ENCODE measurements around the gene B9D1. TPM values are rescaled to one million over a fixed set of nuclear protein-coding genes. Genes with fewer than 3 reads are reported as not detected.
A peak's percentile ranks its signal among the peaks of the same experiment; 100 is the strongest.

The B9D1 gene
- total RNA-seq, 2 donors from 2014 or later = 10.4 to 53.4 TPM

GRCh38 chr17:19320876-19321275 lies 41.6 kb downstream of the B9D1 start:
- Histone ChIP-seq H3K4me1 (no peaks in the 10 kb centered on the region), H3K9me3 (no peaks in the 10 kb centered on the region), H3K4me3 (no peak overlapping the region), H3K36me3 (replicated peaks in 1 of 2; ENCODE audit: insufficient read depth in 1 of 2, low read depth in 2 of 2) (no peaks in the 10 kb centered on the region), H3K27me3 (no peaks in the 10 kb centered on the region), H3K27ac (no peak overlapping the region)
- no peak for TF ChIP-seq CTCF (IDR thresholded peaks at IDR 0.05)
- no peak for TF ChIP-seq POLR2A (IDR thresholded peaks at IDR 0.05)
- no peak for DNase-seq
- intact Hi-C loops (cut with DNase I) = no loop called here
- 88% methylated on average over 5 of the region's 5 CpGs; no CpG with 5 or more reads in 1 of the 2 donors for WGBS, 2 donors
- no peak for ATAC-seq

GRCh38 chr17:19319771-19320505 lies 42.6 kb downstream of the B9D1 start:
- DNase-seq = no peak
- Histone ChIP-seq H3K27ac (no peak overlapping the region), H3K4me1 (no peaks in the 10 kb centered on the region), H3K4me3 (no peak overlapping the region), H3K36me3 (replicated peaks in 1 of 2; ENCODE audit: insufficient read depth in 1 of 2, low read depth in 2 of 2) (no peaks in the 10 kb centered on the region), H3K9me3 (no peaks in the 10 kb centered on the region), H3K27me3 (no peaks in the 10 kb centered on the region)
- no peak for ATAC-seq
- intact Hi-C loops (cut with DNase I) = no loop called here
- whole genome bisulfite sequencing, 2 donors = 86 to 89% methylated on average over 5 to 12 of the region's 12 CpGs
- TF ChIP-seq POLR2A (IDR thresholded peaks at IDR 0.05) = no peak
- no peak for TF ChIP-seq CTCF (IDR thresholded peaks at IDR 0.05)

GRCh38 chr17:19318611-19319010 lies 43.9 kb downstream of the B9D1 start:
- 87 to 91% methylated on average over 6 of the region's 6 CpGs for WGBS, 2 donors
- Histone ChIP-seq H3K27me3 (no peaks in the 10 kb centered on the region), H3K4me1 (no peaks in the 10 kb centered on the region), H3K27ac (no peak overlapping the region), H3K36me3 (replicated peaks in 1 of 2; ENCODE audit: insufficient read depth in 1 of 2, low read depth in 2 of 2) (peaks cover 0 to under 1% of the 10 kb centered on the region in 2 donors), H3K4me3 (no peak overlapping the region), H3K9me3 (no peaks in the 10 kb centered on the region)
- intact Hi-C loops (cut with DNase I) = no loop called here
- DNase-seq = no peak
- ATAC-seq = no peak
- TF ChIP-seq CTCF (IDR thresholded peaks at IDR 0.05) (no peak), POLR2A (IDR thresholded peaks at IDR 0.05) (no peak)

GRCh38 chr17:19317359-19318095 lies 45.0 kb downstream of the B9D1 start:
- H3K27ac ChIP-seq = peak overlapping the region in 1 of 4 donors; percentile 35
- H3K4me3 ChIP-seq = no peak overlapping the region

More at GRCh38 chr17:19317359-19318095, 45.0 kb downstream of the B9D1 start:
- TF ChIP-seq POLR2A (IDR thresholded peaks at IDR 0.05) (no peak), CTCF (IDR thresholded peaks at IDR 0.05) (no peak)
- WGBS, 2 donors = 69% methylated on average over 10 to 19 of the region's 19 CpGs
- peak; percentile 72 for ATAC-seq
- peak; percentile 48 to 63 (median 62) for DNase-seq
- intact Hi-C loops (cut with DNase I) = no loop called here
- peaks cover 0 to 5% of the 10 kb centered on the region in 2 donors for H3K36me3 ChIP-seq (replicated peaks in 1 of 2; ENCODE audit: insufficient read depth in 1 of 2, low read depth in 2 of 2)
- H3K27me3 ChIP-seq = no peaks in the 10 kb centered on the region
- H3K4me1 ChIP-seq = no peaks in the 10 kb centered on the region
- no peaks in the 10 kb centered on the region for H3K9me3 ChIP-seq
